Fibroblast of upper back skin (primary cell): ENCODE measurements around the gene RNF40.

Source experiments
- DNase-seq: peaks from one replicate; pipeline ENCODE4 v3.0.0-alpha.2; 2013

The RNF40 gene

GRCh38 chr16:30762991-30763725 is 1.0 kb downstream of the RNF40 start:
- DNase-seq, result no peak

GRCh38 chr16:30764086-30764485 is 2.0 kb downstream of the RNF40 start:
- no peak for DNase-seq

- DNase-seq, result no peak
Measured at GRCh38 chr16:30764816-30765465, 2.8 kb downstream of the RNF40 start.

- no peak for DNase-seq
Measured at GRCh38 chr16:30766206-30766932, 4.2 kb downstream of the RNF40 start.

- no peak for DNase-seq
Measured at GRCh38 chr16:30766933-30767284, 4.8 kb downstream of the RNF40 start.

GRCh38 chr16:30767767-30768465 is 5.8 kb downstream of the RNF40 start:
- DNase-seq, result no peak

GRCh38 chr16:30768583-30769181 is 6.6 kb downstream of the RNF40 start:
- DNase-seq, result no peak

- no peak for DNase-seq
Measured at GRCh38 chr16:30769379-30770089, 7.4 kb downstream of the RNF40 start.

- no peak for DNase-seq
Measured at GRCh38 chr16:30771726-30772125, 9.6 kb downstream of the RNF40 start.

GRCh38 chr16:30773826-30774225 is 11.7 kb downstream of the RNF40 start:
- no peak for DNase-seq

GRCh38 chr16:30774367-30775130 is 12.4 kb downstream of the RNF40 start:
- DNase-seq, result no peak

- no peak for DNase-seq
Measured at GRCh38 chr16:30775131-30775391, 12.9 kb downstream of the RNF40 start.

- peak; percentile 82 for DNase-seq
Measured at GRCh38 chr16:30775392-30776188, 13.5 kb downstream of the RNF40 start.

GRCh38 chr16:30777591-30778297 is 15.6 kb downstream of the RNF40 start:
- DNase-seq, result no peak

GRCh38 chr16:30778549-30779244 is 16.6 kb downstream of the RNF40 start:
- no peak for DNase-seq

GRCh38 chr16:30779596-30779995 is 17.5 kb downstream of the RNF40 start:
- DNase-seq, result no peak

GRCh38 chr16:30780021-30780420 is 17.9 kb downstream of the RNF40 start:
- DNase-seq, result no peak

GRCh38 chr16:30780549-30780948 is 18.4 kb downstream of the RNF40 start:
- DNase-seq, result no peak

GRCh38 chr16:30782486-30783279 is 20.6 kb downstream of the RNF40 start:
- DNase-seq, result no peak
